Measurements from ENCODE around the gene ST6GAL2. TPM values are rescaled to one million over a fixed set of nuclear protein-coding genes. Genes with fewer than 3 reads are reported as not detected.

ST6GAL2 gene
- not detected for total RNA-seq

DNA sequence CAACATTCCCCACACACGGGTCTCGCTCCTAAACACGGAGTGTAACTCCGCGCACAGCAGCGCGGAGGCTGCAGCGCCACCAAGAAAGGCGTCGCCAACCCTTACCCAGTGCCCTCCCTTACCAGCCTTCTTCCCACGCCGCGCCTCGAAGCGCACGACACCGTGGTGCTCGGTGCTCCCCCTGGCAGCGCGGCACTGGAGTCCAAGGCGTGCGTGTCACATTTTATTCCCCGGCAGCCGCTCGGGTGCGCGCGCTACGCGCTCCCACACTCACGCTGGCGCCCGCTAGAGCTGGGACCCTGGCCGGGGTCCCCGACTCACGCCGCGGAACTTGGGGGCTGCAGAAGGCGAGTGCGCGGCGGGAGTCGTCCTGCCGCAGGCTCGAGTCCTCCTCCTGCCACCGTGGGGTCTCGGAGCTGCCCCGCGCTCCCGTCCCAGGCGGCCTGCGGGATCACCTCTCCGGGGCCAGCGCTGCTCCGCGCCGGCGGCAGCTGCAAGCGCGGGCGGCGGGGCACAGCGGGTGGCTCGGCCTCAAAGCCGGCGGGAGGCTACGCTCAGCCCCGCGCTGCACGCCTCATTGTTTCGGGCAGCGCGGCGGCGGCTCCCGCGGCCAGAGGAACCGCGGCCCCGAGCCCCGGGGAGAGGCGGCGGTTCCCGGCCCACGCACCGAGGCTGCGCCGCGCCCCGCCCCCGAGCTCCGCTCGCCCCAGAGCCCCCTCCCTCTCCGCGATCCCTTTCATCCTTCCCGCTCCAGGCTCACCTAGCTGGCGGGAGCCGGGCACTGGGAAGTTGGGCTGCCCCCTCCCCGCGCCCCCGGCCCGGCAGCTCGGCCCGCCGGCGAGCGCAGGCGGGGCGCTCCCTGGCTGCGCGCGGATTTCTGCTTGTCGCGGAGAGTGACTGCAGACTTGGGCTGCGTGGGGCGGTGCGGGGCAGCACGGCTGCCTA is at the start of gene ST6GAL2:
Gene ST6GAL2, minus strand, starts transcription at position 197 of the 945 bp plus-strand sequence. CDS start 42,190 bp downstream, outside the sequence.

